HepG2 (cell line): Measurements from ENCODE around the gene GRK4. TPM values are rescaled to one million over a fixed set of nuclear protein-coding genes. Genes with fewer than 3 reads are reported as not detected.

Experiments used
- ARNT2 ChIP-seq: sonication (generic); formaldehyde crosslinking; IDR thresholded peaks from 2 replicates; pipeline ENCODE4 v1.8.0; 2022; ENCODE audit warnings: mild to moderate bottlenecking, low read depth, missing genetic modification reagents, moderate library complexity
- ATF1 ChIP-seq: IDR thresholded peaks from 2 replicates; pipeline ENCODE4 v1.6.1; 2016; ENCODE audit warnings: mild to moderate bottlenecking, control low read depth
- ATF4 ChIP-seq, 2 experiments: fragments of 450-650 bp in 1 of 2; sonication (generic) in 1 of 2; formaldehyde crosslinking; IDR thresholded peaks; 2 replicates each; pipeline versions ENCODE4 v1.5.0 to v1.8.0; 2020 to 2022; ENCODE audit warnings: mild to moderate bottlenecking in 1 of 2, missing genetic modification reagents in 1 of 2
- ATRX ChIP-seq: sonication (generic); formaldehyde crosslinking; IDR thresholded peaks from 2 replicates; pipeline ENCODE4 v1.4.0; 2020; ENCODE audit warnings: missing genetic modification reagents, borderline replicate concordance
- FIP1L1 ChIP-seq: fragments of 200-400 bp; formaldehyde crosslinking; IDR thresholded peaks from 2 replicates; pipeline ENCODE4 v1.6.1; 2018; ENCODE audit warnings: low read depth, mild to moderate bottlenecking, low read length, moderate library complexity, borderline replicate concordance; ENCODE audit not compliant: insufficient read depth
- GATAD1 ChIP-seq: IDR thresholded peaks from 2 replicates; pipeline ENCODE4 v1.6.1; 2016; ENCODE audit warnings: missing genetic modification reagents, missing compliant biosample characterization
- MBD4 ChIP-seq: IDR thresholded peaks from 2 replicates; pipeline ENCODE4 v1.6.1; 2012; ENCODE audit warnings: low read length, inconsistent platforms, borderline replicate concordance
- MYNN ChIP-seq: sonication (generic); formaldehyde crosslinking; IDR thresholded peaks from 2 replicates; pipeline ENCODE4 v1.4.0; 2020; ENCODE audit warnings: mild to moderate bottlenecking, low read depth, missing genetic modification reagents
- SAP130 ChIP-seq: IDR thresholded peaks from 2 replicates; pipeline ENCODE4 v1.6.1; 2016; ENCODE audit warnings: low read depth
- ZKSCAN5 ChIP-seq: sonication (generic); formaldehyde crosslinking; IDR thresholded peaks from 2 replicates; pipeline ENCODE4 v1.5.1; 2020; ENCODE audit warnings: mild to moderate bottlenecking, missing genetic modification reagents
- ZNF335 ChIP-seq: sonication (generic); formaldehyde crosslinking; IDR thresholded peaks from 2 replicates; pipeline ENCODE4 v1.4.0; 2020; ENCODE audit warnings: missing genetic modification reagents
- ZNF337 ChIP-seq: sonication (generic); formaldehyde crosslinking; IDR thresholded peaks from 2 replicates; pipeline ENCODE4 v1.5.1; 2020; ENCODE audit warnings: missing genetic modification reagents, low read depth, mild to moderate bottlenecking, borderline replicate concordance
- ZNF430 ChIP-seq: sonication (generic); formaldehyde crosslinking; IDR thresholded peaks from 2 replicates; pipeline ENCODE4 v1.9.0; 2021; ENCODE audit warnings: mild to moderate bottlenecking, missing genetic modification reagents
- ZNF432 ChIP-seq: sonication (generic); formaldehyde crosslinking; IDR thresholded peaks from 2 replicates; pipeline ENCODE4 v1.5.0; 2020; ENCODE audit warnings: missing genetic modification reagents, mild to moderate bottlenecking, borderline replicate concordance
- ZNF446 ChIP-seq: sonication (generic); formaldehyde crosslinking; IDR thresholded peaks from 2 replicates; pipeline ENCODE4 v1.5.0; 2020; ENCODE audit warnings: mild to moderate bottlenecking, missing genetic modification reagents
- ZNF496 ChIP-seq: sonication (generic); formaldehyde crosslinking; IDR thresholded peaks from 2 replicates; pipeline ENCODE4 v1.8.1; 2023; ENCODE audit warnings: mild to moderate bottlenecking, moderate library complexity, missing genetic modification reagents; ENCODE audit not compliant: insufficient replicate concordance
- ZNF501 ChIP-seq: sonication (generic); formaldehyde crosslinking; IDR thresholded peaks from 2 replicates; pipeline ENCODE4 v1.5.1; 2020; ENCODE audit warnings: mild to moderate bottlenecking, moderate library complexity, missing genetic modification reagents
- polyA plus RNA-seq, 8 experiments: library from polyadenylated mRNA; depleted of rRNA in 3 of 8; stranded (reverse) in 7 of 8; unstranded in 1 of 8; fragments of >200 nt; fragmentation: Illumina TruSeq in 4 of 8; extraction: Trizol in 4 of 8; gene quantifications; 2 replicates each; pipeline versions ENCODE4 v1.2.1 to v1.2.3, GENCODE V29; 2011 to 2016; ENCODE audit warnings: low read depth in 4 of 8, missing spikeins in 1 of 8, mixed read lengths in 1 of 8; ENCODE audit not compliant: insufficient read depth in 1 of 8
- total RNA-seq, 5 experiments: library from RNA; depleted of rRNA; stranded (reverse); fragments of >200 nt; fragmentation: Illumina TruSeq; extraction: Trizol; gene quantifications; 2 replicates each; pipeline ENCODE4 v1.2.3, GENCODE V29; 2016; ENCODE audit warnings: low read depth in 1 of 5
- TF ChIP-seq, protein P1 (sequence below): IDR thresholded peaks from 2 replicates; pipeline ENCODE4 v1.6.1; 2016; ENCODE audit warnings: missing compliant biosample characterization, missing genetic modification reagents, borderline replicate concordance
- TF ChIP-seq, protein P2 (sequence below): sonication (generic); formaldehyde crosslinking; IDR thresholded peaks from 2 replicates; pipeline ENCODE4 v1.5.1; 2020; ENCODE audit warnings: missing genetic modification reagents, mild to moderate bottlenecking, borderline replicate concordance
- TF ChIP-seq, protein P3 (sequence below): sonication (generic); formaldehyde crosslinking; IDR thresholded peaks from 2 replicates; pipeline ENCODE4 v1.4.0; 2020; ENCODE audit warnings: mild to moderate bottlenecking, missing genetic modification reagents

Gene GRK4
- total and polyA plus RNA-seq, 2 of the 13 experiments (the other 11 are each of a cell fraction or from before 2014, with no cell fraction given) = 1.8 to 2.0 TPM

DNA sequence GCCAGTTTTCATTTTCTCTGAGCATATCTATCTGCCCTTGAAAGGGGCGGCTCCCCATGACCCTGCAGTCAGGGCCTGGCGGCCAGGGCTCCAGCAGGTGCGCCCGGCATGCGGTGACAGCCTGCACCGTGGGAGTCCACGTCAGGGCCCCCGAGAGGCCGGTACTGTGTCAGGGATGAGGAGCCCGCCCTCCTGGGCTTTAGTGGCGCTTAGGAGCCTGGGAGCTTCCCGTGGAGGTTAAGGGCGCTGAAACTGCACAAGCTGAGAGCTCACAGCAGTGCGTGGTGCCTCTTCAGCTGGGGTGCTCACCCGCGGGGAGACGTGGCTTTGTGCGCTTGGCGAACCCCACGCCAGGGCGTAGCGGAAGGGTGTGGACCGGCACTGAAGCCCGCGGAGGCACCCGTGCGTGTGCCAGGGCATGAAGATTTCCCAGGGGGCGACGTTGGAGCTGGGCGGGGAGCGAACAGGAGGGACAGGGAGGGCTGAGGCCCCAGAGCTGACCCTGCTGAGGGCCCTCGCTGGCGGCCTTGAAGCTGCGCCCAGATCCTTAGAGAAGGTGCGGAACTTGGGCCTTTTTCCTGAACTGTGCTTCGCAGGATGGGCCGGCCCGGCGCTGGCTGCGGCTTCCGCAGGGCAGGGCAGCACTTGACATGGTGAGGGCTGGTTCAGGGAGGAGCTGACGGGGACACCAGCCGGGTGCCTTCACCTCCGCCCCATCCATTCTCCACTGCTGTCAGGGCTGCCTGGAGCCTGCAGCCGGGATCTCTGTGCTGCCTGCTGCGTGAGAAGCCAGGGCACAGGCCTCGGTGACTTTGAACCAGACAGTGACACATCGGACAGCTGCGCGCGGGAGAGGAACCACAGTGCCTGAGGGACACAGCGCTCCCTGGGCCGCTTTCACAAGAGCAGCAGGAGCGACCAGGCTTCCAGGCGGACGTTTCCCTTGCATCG lies 78.1 kb downstream of the GRK4 start (continued):
- TF ChIP-seq ATF4 (CRISPR knock-in tag; IDR thresholded peaks at IDR 0.05) = no peak
- no peak for TF ChIP-seq ATRX (CRISPR knock-in tag)
- peak; percentile 52 for TF ChIP-seq GATAD1 (CRISPR knock-in tag)
- no peak for TF ChIP-seq ARNT2 (CRISPR knock-in tag)
- TF ChIP-seq ZKSCAN5 = no peak
- peak; percentile 45; the same call in 1 of the 2 replicates for TF ChIP-seq ZNF501 (CRISPR knock-in tag)
- no peak for TF ChIP-seq ZNF496 (CRISPR knock-in tag)
- TF ChIP-seq ZNF430 (CRISPR knock-in tag) = 0 out of 2 replicates have a peak, but pooled peaks have one; percentile 26
- TF ChIP-seq SAP130 (CRISPR knock-in tag) = peak; percentile 70
- no peak for TF ChIP-seq MYNN
- TF ChIP-seq FIP1L1 = no peak
- no peak for TF ChIP-seq ZNF432 (CRISPR knock-in tag)
- no peak for TF ChIP-seq MBD4
- TF ChIP-seq, protein P1, sequence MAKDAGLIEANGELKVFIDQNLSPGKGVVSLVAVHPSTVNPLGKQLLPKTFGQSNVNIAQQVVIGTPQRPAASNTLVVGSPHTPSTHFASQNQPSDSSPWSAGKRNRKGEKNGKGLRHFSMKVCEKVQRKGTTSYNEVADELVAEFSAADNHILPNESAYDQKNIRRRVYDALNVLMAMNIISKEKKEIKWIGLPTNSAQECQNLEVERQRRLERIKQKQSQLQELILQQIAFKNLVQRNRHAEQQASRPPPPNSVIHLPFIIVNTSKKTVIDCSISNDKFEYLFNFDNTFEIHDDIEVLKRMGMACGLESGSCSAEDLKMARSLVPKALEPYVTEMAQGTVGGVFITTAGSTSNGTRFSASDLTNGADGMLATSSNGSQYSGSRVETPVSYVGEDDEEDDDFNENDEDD (CRISPR knock-in tag) = peak; percentile 41; the same call in 1 of the 2 replicates
- no peak for TF ChIP-seq ATF1 (CRISPR knock-in tag)
- no peak for TF ChIP-seq ZNF446 (CRISPR knock-in tag)
- no peak for TF ChIP-seq ZNF335 (CRISPR knock-in tag)
- no peak for TF ChIP-seq ZNF337
- TF ChIP-seq, protein P2, sequence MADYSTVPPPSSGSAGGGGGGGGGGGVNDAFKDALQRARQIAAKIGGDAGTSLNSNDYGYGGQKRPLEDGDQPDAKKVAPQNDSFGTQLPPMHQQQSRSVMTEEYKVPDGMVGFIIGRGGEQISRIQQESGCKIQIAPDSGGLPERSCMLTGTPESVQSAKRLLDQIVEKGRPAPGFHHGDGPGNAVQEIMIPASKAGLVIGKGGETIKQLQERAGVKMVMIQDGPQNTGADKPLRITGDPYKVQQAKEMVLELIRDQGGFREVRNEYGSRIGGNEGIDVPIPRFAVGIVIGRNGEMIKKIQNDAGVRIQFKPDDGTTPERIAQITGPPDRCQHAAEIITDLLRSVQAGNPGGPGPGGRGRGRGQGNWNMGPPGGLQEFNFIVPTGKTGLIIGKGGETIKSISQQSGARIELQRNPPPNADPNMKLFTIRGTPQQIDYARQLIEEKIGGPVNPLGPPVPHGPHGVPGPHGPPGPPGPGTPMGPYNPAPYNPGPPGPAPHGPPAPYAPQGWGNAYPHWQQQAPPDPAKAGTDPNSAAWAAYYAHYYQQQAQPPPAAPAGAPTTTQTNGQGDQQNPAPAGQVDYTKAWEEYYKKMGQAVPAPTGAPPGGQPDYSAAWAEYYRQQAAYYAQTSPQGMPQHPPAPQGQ (CRISPR knock-in tag) = no peak
- TF ChIP-seq, protein P3, sequence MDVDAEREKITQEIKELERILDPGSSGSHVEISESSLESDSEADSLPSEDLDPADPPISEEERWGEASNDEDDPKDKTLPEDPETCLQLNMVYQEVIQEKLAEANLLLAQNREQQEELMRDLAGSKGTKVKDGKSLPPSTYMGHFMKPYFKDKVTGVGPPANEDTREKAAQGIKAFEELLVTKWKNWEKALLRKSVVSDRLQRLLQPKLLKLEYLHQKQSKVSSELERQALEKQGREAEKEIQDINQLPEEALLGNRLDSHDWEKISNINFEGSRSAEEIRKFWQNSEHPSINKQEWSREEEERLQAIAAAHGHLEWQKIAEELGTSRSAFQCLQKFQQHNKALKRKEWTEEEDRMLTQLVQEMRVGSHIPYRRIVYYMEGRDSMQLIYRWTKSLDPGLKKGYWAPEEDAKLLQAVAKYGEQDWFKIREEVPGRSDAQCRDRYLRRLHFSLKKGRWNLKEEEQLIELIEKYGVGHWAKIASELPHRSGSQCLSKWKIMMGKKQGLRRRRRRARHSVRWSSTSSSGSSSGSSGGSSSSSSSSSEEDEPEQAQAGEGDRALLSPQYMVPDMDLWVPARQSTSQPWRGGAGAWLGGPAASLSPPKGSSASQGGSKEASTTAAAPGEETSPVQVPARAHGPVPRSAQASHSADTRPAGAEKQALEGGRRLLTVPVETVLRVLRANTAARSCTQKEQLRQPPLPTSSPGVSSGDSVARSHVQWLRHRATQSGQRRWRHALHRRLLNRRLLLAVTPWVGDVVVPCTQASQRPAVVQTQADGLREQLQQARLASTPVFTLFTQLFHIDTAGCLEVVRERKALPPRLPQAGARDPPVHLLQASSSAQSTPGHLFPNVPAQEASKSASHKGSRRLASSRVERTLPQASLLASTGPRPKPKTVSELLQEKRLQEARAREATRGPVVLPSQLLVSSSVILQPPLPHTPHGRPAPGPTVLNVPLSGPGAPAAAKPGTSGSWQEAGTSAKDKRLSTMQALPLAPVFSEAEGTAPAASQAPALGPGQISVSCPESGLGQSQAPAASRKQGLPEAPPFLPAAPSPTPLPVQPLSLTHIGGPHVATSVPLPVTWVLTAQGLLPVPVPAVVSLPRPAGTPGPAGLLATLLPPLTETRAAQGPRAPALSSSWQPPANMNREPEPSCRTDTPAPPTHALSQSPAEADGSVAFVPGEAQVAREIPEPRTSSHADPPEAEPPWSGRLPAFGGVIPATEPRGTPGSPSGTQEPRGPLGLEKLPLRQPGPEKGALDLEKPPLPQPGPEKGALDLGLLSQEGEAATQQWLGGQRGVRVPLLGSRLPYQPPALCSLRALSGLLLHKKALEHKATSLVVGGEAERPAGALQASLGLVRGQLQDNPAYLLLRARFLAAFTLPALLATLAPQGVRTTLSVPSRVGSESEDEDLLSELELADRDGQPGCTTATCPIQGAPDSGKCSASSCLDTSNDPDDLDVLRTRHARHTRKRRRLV (CRISPR knock-in tag) = no peak
